Mesenchymal stem cell (in vitro differentiated cells and primary cell): Measurements from ENCODE around the gene ZSWIM8.

ENCODE experiments used
- DNase-seq: peaks from one replicate; pipeline ENCODE4 v3.0.0-alpha.2; 2013
- H2AFZ ChIP-seq: one replicate; pipeline ENCODE4 v1.6.1; 2013; ENCODE audit warnings: low read depth, mild to moderate bottlenecking, control low read depth, inconsistent platforms, low read length, moderate library complexity
- H2AK5ac ChIP-seq: 2 replicates; pipeline ENCODE4 v1.6.1; 2013; ENCODE audit warnings: low read length, moderate library complexity, mild to moderate bottlenecking, inconsistent platforms; ENCODE audit not compliant: severe bottlenecking
- H2BK120ac ChIP-seq: one replicate; pipeline ENCODE4 v1.6.1; 2013; ENCODE audit warnings: low read depth, mild to moderate bottlenecking, inconsistent platforms, low read length, moderate library complexity
- H2BK12ac ChIP-seq, 2 experiments: one replicate each; pipeline ENCODE4 v1.6.1; 2013; ENCODE audit warnings: inconsistent platforms in 2 of 2, low read length in 2 of 2, mild to moderate bottlenecking in 2 of 2, moderate library complexity in 2 of 2, control low read depth in 1 of 2
- H2BK15ac ChIP-seq: one replicate; pipeline ENCODE4 v1.6.1; 2013; ENCODE audit warnings: mild to moderate bottlenecking, low read depth, inconsistent platforms; ENCODE audit not compliant: poor library complexity, severe bottlenecking
- H2BK5ac ChIP-seq: 2 replicates; pipeline ENCODE4 v1.6.1; 2013; ENCODE audit warnings: low read depth, mild to moderate bottlenecking, low read length, control low read depth, inconsistent platforms; ENCODE audit not compliant: poor library complexity, severe bottlenecking
- H3K14ac ChIP-seq, 2 experiments: one replicate each; pipeline ENCODE4 v1.6.1; 2013; ENCODE audit warnings: inconsistent platforms in 2 of 2, low read length in 2 of 2, control low read depth in 1 of 2, mild to moderate bottlenecking in 1 of 2, moderate library complexity in 1 of 2
- H3K18ac ChIP-seq, 2 experiments: one replicate each; pipeline ENCODE4 v1.6.1; 2013; ENCODE audit warnings: inconsistent platforms in 2 of 2, low read length in 2 of 2, control low read depth in 1 of 2, low read depth in 1 of 2, mild to moderate bottlenecking in 1 of 2
- H3K23ac ChIP-seq, 2 experiments: one replicate each; pipeline ENCODE4 v1.6.1; 2013; ENCODE audit warnings: inconsistent platforms in 2 of 2, low read length in 2 of 2, mild to moderate bottlenecking in 2 of 2, moderate library complexity in 2 of 2, control low read depth in 1 of 2
- H3K27ac ChIP-seq: 2 replicates; pipeline ENCODE4 v1.5.1; 2013; ENCODE audit warnings: mild to moderate bottlenecking, moderate library complexity, low read length, control low read depth, inconsistent platforms; ENCODE audit not compliant: poor library complexity, severe bottlenecking
- H3K27me3 ChIP-seq, 2 experiments: 2 replicates each; pipeline versions ENCODE4 v1.6.1 to v1.7.0; 2013; ENCODE audit warnings: low read length in 2 of 2, mild to moderate bottlenecking in 2 of 2, moderate library complexity in 2 of 2, control low read depth in 1 of 2, inconsistent platforms in 1 of 2; ENCODE audit not compliant: control insufficient read depth in 1 of 2, insufficient read depth in 1 of 2
- H3K36me3 ChIP-seq, 2 experiments: 2 replicates each; pipeline versions ENCODE4 v1.6.1 to v1.7.0; 2013; ENCODE audit warnings: low read length in 2 of 2, control low read depth in 1 of 2, inconsistent platforms in 1 of 2, low read depth in 1 of 2, mild to moderate bottlenecking in 1 of 2; ENCODE audit not compliant: insufficient read depth in 2 of 2, control insufficient read depth in 1 of 2
- H3K4ac ChIP-seq, 2 experiments: one replicate each; pipeline ENCODE4 v1.6.1; 2013; ENCODE audit warnings: inconsistent platforms in 2 of 2, low read length in 2 of 2, mild to moderate bottlenecking in 2 of 2, moderate library complexity in 2 of 2, control low read depth in 1 of 2, low read depth in 1 of 2
- H3K4me1 ChIP-seq: 2 replicates; pipeline ENCODE4 v1.6.1; 2013; ENCODE audit warnings: low read depth, low read length, control low read depth; ENCODE audit not compliant: control insufficient read depth, insufficient read depth
- H3K4me2 ChIP-seq: 2 replicates; pipeline ENCODE4 v1.6.1; 2013; ENCODE audit warnings: low read length, mild to moderate bottlenecking, inconsistent platforms; ENCODE audit not compliant: poor library complexity, severe bottlenecking
- H3K4me3 ChIP-seq, 2 experiments: 2 replicates each; pipeline versions ENCODE4 v1.5.1 to v1.7.0; 2013; ENCODE audit warnings: low read length in 2 of 2, mild to moderate bottlenecking in 2 of 2, control low read depth in 1 of 2, low read depth in 1 of 2; ENCODE audit not compliant: insufficient read depth in 1 of 2
- H3K79me1 ChIP-seq: replicated peaks from 2 replicates; pipeline ENCODE4 v1.6.1; 2013; ENCODE audit warnings: mild to moderate bottlenecking, control low read depth, low read length, inconsistent platforms; ENCODE audit not compliant: poor library complexity, severe bottlenecking
- H3K9ac ChIP-seq: 2 replicates; pipeline ENCODE4 v1.7.0; 2013; ENCODE audit warnings: mild to moderate bottlenecking, low read length, moderate library complexity
- H3K9me3 ChIP-seq: 2 replicates; pipeline ENCODE4 v1.7.0; 2013; ENCODE audit warnings: mild to moderate bottlenecking, low read length; ENCODE audit not compliant: control insufficient read depth
- H4K8ac ChIP-seq: one replicate; pipeline ENCODE4 v1.6.1; 2013; ENCODE audit warnings: inconsistent platforms, mild to moderate bottlenecking, low read length, moderate library complexity
- H4K91ac ChIP-seq: one replicate; pipeline ENCODE4 v1.6.1; 2013; ENCODE audit warnings: mild to moderate bottlenecking, low read length, inconsistent platforms
- WGBS: methylation state at CpG from one replicate; pipeline ENCODE4 v1.1.7; 2013; ENCODE audit warnings: mixed read lengths; 5-methylcytosine and 5-hydroxymethylcytosine counted together

Gene ZSWIM8

GRCh38 chr10:73788864-73789658 lies 3.7 kb downstream of the ZSWIM8 start:
- H3K4me3 ChIP-seq, result no peak overlapping the region
- no peaks in the 10 kb centered on the region for H3K9me3 ChIP-seq
- H4K91ac ChIP-seq, result no peak overlapping the region
- H4K8ac ChIP-seq, result no peak overlapping the region
- H3K14ac ChIP-seq, result no peak overlapping the region
- H3K18ac ChIP-seq, result no peak overlapping the region
- H2BK15ac ChIP-seq, result no peak overlapping the region
- peaks cover 7% of the 10 kb centered on the region for H3K4me1 ChIP-seq
- DNase-seq, result no peak
- H3K79me1 ChIP-seq, result peaks cover 30% of the 10 kb centered on the region
- H2BK12ac ChIP-seq, result peak overlapping the region in 1 of 2 experiments; percentile 29
- no peaks in the 10 kb centered on the region for H3K27me3 ChIP-seq
- H3K4me2 ChIP-seq, result no peak overlapping the region
- H3K9ac ChIP-seq, result no peak overlapping the region
- H3K27ac ChIP-seq, result no peak overlapping the region
- no peak overlapping the region for H2AFZ ChIP-seq
- no peak overlapping the region for H2BK5ac ChIP-seq
- no peak overlapping the region for H3K4ac ChIP-seq
- H2BK120ac ChIP-seq, result no peak overlapping the region
- peaks cover 52 to 53% of the 10 kb centered on the region in 2 experiments for H3K36me3 ChIP-seq
- no peak overlapping the region for H3K23ac ChIP-seq
- no peak overlapping the region for H2AK5ac ChIP-seq
- 94% methylated on average over 16 of the region's 17 CpGs for WGBS

- Histone ChIP-seq H3K36me3 (peaks cover 58 to 59% of the 10 kb centered on the region in 2 experiments), H3K4me1 (peaks cover 7% of the 10 kb centered on the region), H3K4me2 (no peak overlapping the region), H2BK12ac (no peak overlapping the region), H2BK15ac (no peak overlapping the region), H3K27me3 (no peaks in the 10 kb centered on the region), H3K14ac (no peak overlapping the region), H3K4ac (no peak overlapping the region), H3K9ac (no peak overlapping the region), H4K8ac (no peak overlapping the region), H2AK5ac (no peak overlapping the region), H2BK5ac (no peak overlapping the region), H3K9me3 (no peaks in the 10 kb centered on the region), H2BK120ac (no peak overlapping the region), H3K23ac (no peak overlapping the region), H3K27ac (no peak overlapping the region), H3K79me1 (peaks cover 30% of the 10 kb centered on the region), H4K91ac (no peak overlapping the region), H2AFZ (no peak overlapping the region), H3K4me3 (no peak overlapping the region), H3K18ac (no peak overlapping the region)
- 98% methylated on average over 8 of the region's 10 CpGs for WGBS
- no peak for DNase-seq
These were observed 4.3 kb downstream of the ZSWIM8 start for GRCh38 chr10:73789659-73790055.

- peaks cover 30% of the 10 kb centered on the region for H3K79me1 ChIP-seq
- no peak overlapping the region for H3K9ac ChIP-seq
- H4K91ac ChIP-seq, result no peak overlapping the region
- peaks cover 70 to 72% of the 10 kb centered on the region in 2 experiments for H3K36me3 ChIP-seq
- H3K18ac ChIP-seq, result no peak overlapping the region
- H2BK12ac ChIP-seq, result no peak overlapping the region
- H3K9me3 ChIP-seq, result no peaks in the 10 kb centered on the region
- H4K8ac ChIP-seq, result no peak overlapping the region
- H3K27me3 ChIP-seq, result no peaks in the 10 kb centered on the region
- DNase-seq, result no peak
- no peak overlapping the region for H2BK5ac ChIP-seq
- H3K23ac ChIP-seq, result no peak overlapping the region
- no peak overlapping the region for H2BK15ac ChIP-seq
- no peak overlapping the region for H2AFZ ChIP-seq
- no peak overlapping the region for H2AK5ac ChIP-seq
- no peak overlapping the region for H3K4ac ChIP-seq
- no peak overlapping the region for H3K27ac ChIP-seq
- H3K4me3 ChIP-seq, result no peak overlapping the region
- no peak overlapping the region for H3K4me2 ChIP-seq
- H3K4me1 ChIP-seq, result peaks cover 7% of the 10 kb centered on the region
- WGBS, result 95% methylated on average over 21 of the region's 22 CpGs
- no peak overlapping the region for H2BK120ac ChIP-seq
- no peak overlapping the region for H3K14ac ChIP-seq
These were observed 5.7 kb downstream of the ZSWIM8 start for GRCh38 chr10:73790886-73791625.

GRCh38 chr10:73791871-73792400 lies 6.5 kb downstream of the ZSWIM8 start:
- no peak for DNase-seq
- H2BK120ac ChIP-seq, result no peak overlapping the region
- peaks cover 74 to 80% of the 10 kb centered on the region in 2 experiments for H3K36me3 ChIP-seq
- no peak overlapping the region for H3K4me3 ChIP-seq
- no peak overlapping the region for H3K23ac ChIP-seq
- H3K18ac ChIP-seq, result no peak overlapping the region
- WGBS, result 96% methylated on average over 26 of the region's 26 CpGs
- H3K4me2 ChIP-seq, result no peak overlapping the region
- no peak overlapping the region for H4K91ac ChIP-seq
- H2AFZ ChIP-seq, result no peak overlapping the region
- peaks cover 7% of the 10 kb centered on the region for H3K4me1 ChIP-seq
- no peak overlapping the region for H3K27ac ChIP-seq
- no peak overlapping the region for H3K14ac ChIP-seq
- H3K9ac ChIP-seq, result no peak overlapping the region
- no peak overlapping the region for H3K4ac ChIP-seq
- H2AK5ac ChIP-seq, result no peak overlapping the region
- H4K8ac ChIP-seq, result no peak overlapping the region
- no peak overlapping the region for H2BK15ac ChIP-seq
- peaks cover 30% of the 10 kb centered on the region for H3K79me1 ChIP-seq
- H2BK12ac ChIP-seq, result no peak overlapping the region
- no peak overlapping the region for H2BK5ac ChIP-seq
- H3K9me3 ChIP-seq, result no peaks in the 10 kb centered on the region
- H3K27me3 ChIP-seq, result no peaks in the 10 kb centered on the region
